ENCODE results near the gene TOB1.

The TOB1 gene

DNA sequence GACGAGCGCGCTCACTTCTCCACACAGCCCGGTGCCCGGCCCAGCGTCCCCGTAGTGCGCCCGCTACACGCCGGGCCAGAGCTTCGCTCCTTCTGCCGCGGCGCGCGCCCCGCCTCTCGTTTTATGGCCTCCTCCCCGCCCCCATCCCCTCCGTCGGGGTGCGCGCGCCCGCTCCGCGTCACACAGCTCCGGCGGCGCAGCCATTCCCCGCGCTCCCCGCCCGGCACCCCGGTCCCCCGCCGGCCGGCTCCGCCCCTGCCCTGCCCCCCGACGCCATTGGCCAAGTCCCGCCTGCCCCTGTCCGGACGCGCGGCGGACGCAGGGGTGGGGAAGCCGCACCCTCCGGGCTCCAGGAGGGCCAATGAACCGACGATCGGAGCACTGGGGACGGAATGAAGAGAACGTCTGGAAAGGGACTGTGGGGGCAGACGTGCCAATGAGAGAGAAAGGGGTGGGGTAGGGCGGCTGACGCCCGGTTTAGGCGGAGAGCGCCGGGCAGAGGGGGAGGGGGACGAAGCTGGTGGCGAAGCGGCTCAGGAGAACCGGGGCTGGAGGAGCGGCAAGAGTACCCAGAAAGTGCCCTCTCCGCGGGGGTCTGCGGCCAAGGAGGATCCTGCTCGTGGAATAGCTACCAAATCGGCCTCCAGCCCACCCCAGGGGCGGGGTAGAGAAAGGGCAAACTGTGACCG, at the start of gene TOB1 (continued):
- TF ChIP-seq ZBTB44 (tag by site-specific recombination; IDR thresholded peaks at IDR 0.05) (peak; percentile 49), INSM2 (tag by site-specific recombination; IDR thresholded peaks at IDR 0.05) (peak; percentile 36), FEZF1 (tag by site-specific recombination; IDR thresholded peaks at IDR 0.05) (no peak), ZNF791 (tag by site-specific recombination; IDR thresholded peaks at IDR 0.05) (no peak), ZNF514 (tag by site-specific recombination; IDR thresholded peaks at IDR 0.05) (no peak), ZNF202 (tag by site-specific recombination; IDR thresholded peaks at IDR 0.05; ENCODE audit: borderline replicate concordance) (no peak), ZNF621 (tag by site-specific recombination; IDR thresholded peaks at IDR 0.05) (no peak), HOXD13 (CRISPR knock-in tag; IDR thresholded peaks at IDR 0.05; ENCODE audit: borderline replicate concordance) (no peak), KLF8 (tag by site-specific recombination; IDR thresholded peaks at IDR 0.05) (peak; percentile 98), ZNF423 (tag by site-specific recombination; IDR thresholded peaks at IDR 0.05) (no peak), KLF7 (tag by site-specific recombination; IDR thresholded peaks at IDR 0.05; ENCODE audit: borderline replicate concordance) (peak; percentile 78; the same call in 1 of the 2 replicates), ZNF354C (tag by site-specific recombination; IDR thresholded peaks at IDR 0.05; ENCODE audit: borderline replicate concordance, low read depth) (no peak), ZBTB48 (tag by site-specific recombination; IDR thresholded peaks at IDR 0.05) (0 out of 2 replicates have a peak, but pooled peaks have one; percentile 13), ZNF157 (tag by site-specific recombination; IDR thresholded peaks at IDR 0.05) (no peak), ZSCAN16 (tag by site-specific recombination; IDR thresholded peaks at IDR 0.05) (peak; percentile 21; the same call in 1 of the 2 replicates), SCRT1 (tag by site-specific recombination; IDR thresholded peaks at IDR 0.05; ENCODE audit: borderline replicate concordance) (no peak), ZNF518A (tag by site-specific recombination; conservative IDR thresholded peaks at IDR 0.05; ENCODE audit: low read depth) (no peak), ZNF707 (tag by site-specific recombination; IDR thresholded peaks at IDR 0.05) (no peak), ZFHX2 (tag by site-specific recombination; conservative IDR thresholded peaks at IDR 0.05) (peak; percentile 30), ZNF768 (tag by site-specific recombination; IDR thresholded peaks at IDR 0.05) (no peak)
- TF ChIP-seq, protein P1, sequence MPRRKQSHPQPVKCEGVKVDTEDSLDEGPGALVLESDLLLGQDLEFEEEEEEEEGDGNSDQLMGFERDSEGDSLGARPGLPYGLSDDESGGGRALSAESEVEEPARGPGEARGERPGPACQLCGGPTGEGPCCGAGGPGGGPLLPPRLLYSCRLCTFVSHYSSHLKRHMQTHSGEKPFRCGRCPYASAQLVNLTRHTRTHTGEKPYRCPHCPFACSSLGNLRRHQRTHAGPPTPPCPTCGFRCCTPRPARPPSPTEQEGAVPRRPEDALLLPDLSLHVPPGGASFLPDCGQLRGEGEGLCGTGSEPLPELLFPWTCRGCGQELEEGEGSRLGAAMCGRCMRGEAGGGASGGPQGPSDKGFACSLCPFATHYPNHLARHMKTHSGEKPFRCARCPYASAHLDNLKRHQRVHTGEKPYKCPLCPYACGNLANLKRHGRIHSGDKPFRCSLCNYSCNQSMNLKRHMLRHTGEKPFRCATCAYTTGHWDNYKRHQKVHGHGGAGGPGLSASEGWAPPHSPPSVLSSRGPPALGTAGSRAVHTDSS (tag by site-specific recombination; IDR thresholded peaks at IDR 0.05), result no peak
- TF ChIP-seq, protein P2, sequence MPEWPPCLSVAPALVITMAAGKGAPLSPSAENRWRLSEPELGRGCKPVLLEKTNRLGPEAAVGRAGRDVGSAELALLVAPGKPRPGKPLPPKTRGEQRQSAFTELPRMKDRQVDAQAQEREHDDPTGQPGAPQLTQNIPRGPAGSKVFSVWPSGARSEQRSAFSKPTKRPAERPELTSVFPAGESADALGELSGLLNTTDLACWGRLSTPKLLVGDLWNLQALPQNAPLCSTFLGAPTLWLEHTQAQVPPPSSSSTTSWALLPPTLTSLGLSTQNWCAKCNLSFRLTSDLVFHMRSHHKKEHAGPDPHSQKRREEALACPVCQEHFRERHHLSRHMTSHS (tag by site-specific recombination; IDR thresholded peaks at IDR 0.05), result no peak
- TF ChIP-seq, protein P3, sequence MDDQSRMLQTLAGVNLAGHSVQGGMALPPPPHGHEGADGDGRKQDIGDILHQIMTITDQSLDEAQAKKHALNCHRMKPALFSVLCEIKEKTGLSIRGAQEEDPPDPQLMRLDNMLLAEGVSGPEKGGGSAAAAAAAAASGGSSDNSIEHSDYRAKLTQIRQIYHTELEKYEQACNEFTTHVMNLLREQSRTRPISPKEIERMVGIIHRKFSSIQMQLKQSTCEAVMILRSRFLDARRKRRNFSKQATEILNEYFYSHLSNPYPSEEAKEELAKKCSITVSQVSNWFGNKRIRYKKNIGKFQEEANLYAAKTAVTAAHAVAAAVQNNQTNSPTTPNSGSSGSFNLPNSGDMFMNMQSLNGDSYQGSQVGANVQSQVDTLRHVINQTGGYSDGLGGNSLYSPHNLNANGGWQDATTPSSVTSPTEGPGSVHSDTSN (CRISPR knock-in tag; IDR thresholded peaks at IDR 0.05), result peak; percentile 67; the same call in 1 of the 2 replicates
- TF ChIP-seq, protein P4, sequence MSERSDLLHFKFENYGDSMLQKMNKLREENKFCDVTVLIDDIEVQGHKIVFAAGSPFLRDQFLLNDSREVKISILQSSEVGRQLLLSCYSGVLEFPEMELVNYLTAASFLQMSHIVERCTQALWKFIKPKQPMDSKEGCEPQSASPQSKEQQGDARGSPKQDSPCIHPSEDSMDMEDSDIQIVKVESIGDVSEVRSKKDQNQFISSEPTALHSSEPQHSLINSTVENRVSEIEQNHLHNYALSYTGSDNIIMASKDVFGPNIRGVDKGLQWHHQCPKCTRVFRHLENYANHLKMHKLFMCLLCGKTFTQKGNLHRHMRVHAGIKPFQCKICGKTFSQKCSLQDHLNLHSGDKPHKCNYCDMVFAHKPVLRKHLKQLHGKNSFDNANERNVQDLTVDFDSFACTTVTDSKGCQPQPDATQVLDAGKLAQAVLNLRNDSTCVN (tag by site-specific recombination; optimal IDR thresholded peaks at IDR 0.05), result peak; percentile 99
- TF ChIP-seq, protein P5, sequence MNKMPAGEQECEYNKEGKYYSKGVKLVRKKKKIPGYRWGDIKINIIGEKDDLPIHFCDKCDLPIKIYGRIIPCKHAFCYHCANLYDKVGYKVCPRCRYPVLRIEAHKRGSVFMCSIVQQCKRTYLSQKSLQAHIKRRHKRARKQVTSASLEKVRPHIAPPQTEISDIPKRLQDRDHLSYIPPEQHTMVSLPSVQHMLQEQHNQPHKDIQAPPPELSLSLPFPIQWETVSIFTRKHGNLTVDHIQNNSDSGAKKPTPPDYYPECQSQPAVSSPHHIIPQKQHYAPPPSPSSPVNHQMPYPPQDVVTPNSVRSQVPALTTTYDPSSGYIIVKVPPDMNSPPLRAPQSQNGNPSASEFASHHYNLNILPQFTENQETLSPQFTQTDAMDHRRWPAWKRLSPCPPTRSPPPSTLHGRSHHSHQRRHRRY (tag by site-specific recombination; IDR thresholded peaks at IDR 0.05), result 0 out of 2 replicates have a peak, but pooled peaks have one; percentile 25

Data from HEK293 (cell line).